HL-60 (cell line): Measurements from ENCODE around the gene RBM39.

Source experiments
- DNase-seq, 2 experiments: peaks; one replicate each; pipeline ENCODE4 v3.0.0-alpha.2; 2010 to 2020; ENCODE audit warnings: low read depth in 1 of 2, low spot score in 1 of 2
- H3K27ac ChIP-seq: fragments of 250-450 bp; sonication (Bioruptor Pico); replicated peaks from 2 replicates; pipeline ENCODE4 v1.5.1; 2020; ENCODE audit warnings: mild to moderate bottlenecking, moderate library complexity
- H3K27me3 ChIP-seq: fragments of 250-450 bp; sonication (Bioruptor Pico); 2 replicates; pipeline ENCODE4 v1.5.1; 2021; ENCODE audit warnings: mild to moderate bottlenecking, moderate library complexity; ENCODE audit not compliant: insufficient read depth, poor library complexity, severe bottlenecking
- H3K4me3 ChIP-seq: replicated peaks from 2 replicates; pipeline ENCODE4 v1.5.1; 2011; ENCODE audit warnings: mild to moderate bottlenecking, control low read depth, low read length; ENCODE audit not compliant: insufficient read depth
- CTCF ChIP-seq: IDR thresholded peaks from one replicate; pipeline ENCODE4 v1.5.1; 2011; ENCODE audit warnings: low read length, control low read depth, inconsistent platforms; ENCODE audit not compliant: insufficient read depth
- GABPA ChIP-seq: IDR thresholded peaks from 2 replicates; pipeline ENCODE4 v1.6.1; 2012; ENCODE audit warnings: low read depth
- POLR2AphosphoS5 ChIP-seq: IDR thresholded peaks from 2 replicates; pipeline ENCODE4 v1.6.1; 2012; ENCODE audit warnings: low read depth
- SPI1 ChIP-seq: IDR thresholded peaks from 2 replicates; pipeline ENCODE4 v1.6.1; 2012; ENCODE audit warnings: low read depth, mild to moderate bottlenecking, borderline replicate concordance
- TF ChIP-seq, protein P1 (sequence below): IDR thresholded peaks from 2 replicates; pipeline ENCODE4 v1.6.1; 2012; ENCODE audit warnings: low read depth; ENCODE audit not compliant: insufficient replicate concordance

The RBM39 gene

GRCh38 chr20:35739294-35740163, 2.5 kb downstream of the RBM39 start:
- Histone ChIP-seq H3K27me3 (no peaks in the 10 kb centered on the region), H3K27ac (peak overlapping the region; percentile 14; the same call in 1 of the 2 replicates), H3K4me3 (peak overlapping the region; percentile 74)
- TF ChIP-seq POLR2AphosphoS5 (no peak), SPI1 (no peak), CTCF (peak; percentile 15), GABPA (no peak)
- TF ChIP-seq, protein P1, sequence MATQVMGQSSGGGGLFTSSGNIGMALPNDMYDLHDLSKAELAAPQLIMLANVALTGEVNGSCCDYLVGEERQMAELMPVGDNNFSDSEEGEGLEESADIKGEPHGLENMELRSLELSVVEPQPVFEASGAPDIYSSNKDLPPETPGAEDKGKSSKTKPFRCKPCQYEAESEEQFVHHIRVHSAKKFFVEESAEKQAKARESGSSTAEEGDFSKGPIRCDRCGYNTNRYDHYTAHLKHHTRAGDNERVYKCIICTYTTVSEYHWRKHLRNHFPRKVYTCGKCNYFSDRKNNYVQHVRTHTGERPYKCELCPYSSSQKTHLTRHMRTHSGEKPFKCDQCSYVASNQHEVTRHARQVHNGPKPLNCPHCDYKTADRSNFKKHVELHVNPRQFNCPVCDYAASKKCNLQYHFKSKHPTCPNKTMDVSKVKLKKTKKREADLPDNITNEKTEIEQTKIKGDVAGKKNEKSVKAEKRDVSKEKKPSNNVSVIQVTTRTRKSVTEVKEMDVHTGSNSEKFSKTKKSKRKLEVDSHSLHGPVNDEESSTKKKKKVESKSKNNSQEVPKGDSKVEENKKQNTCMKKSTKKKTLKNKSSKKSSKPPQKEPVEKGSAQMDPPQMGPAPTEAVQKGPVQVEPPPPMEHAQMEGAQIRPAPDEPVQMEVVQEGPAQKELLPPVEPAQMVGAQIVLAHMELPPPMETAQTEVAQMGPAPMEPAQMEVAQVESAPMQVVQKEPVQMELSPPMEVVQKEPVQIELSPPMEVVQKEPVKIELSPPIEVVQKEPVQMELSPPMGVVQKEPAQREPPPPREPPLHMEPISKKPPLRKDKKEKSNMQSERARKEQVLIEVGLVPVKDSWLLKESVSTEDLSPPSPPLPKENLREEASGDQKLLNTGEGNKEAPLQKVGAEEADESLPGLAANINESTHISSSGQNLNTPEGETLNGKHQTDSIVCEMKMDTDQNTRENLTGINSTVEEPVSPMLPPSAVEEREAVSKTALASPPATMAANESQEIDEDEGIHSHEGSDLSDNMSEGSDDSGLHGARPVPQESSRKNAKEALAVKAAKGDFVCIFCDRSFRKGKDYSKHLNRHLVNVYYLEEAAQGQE: no peak
- no peak for DNase-seq

DNA sequence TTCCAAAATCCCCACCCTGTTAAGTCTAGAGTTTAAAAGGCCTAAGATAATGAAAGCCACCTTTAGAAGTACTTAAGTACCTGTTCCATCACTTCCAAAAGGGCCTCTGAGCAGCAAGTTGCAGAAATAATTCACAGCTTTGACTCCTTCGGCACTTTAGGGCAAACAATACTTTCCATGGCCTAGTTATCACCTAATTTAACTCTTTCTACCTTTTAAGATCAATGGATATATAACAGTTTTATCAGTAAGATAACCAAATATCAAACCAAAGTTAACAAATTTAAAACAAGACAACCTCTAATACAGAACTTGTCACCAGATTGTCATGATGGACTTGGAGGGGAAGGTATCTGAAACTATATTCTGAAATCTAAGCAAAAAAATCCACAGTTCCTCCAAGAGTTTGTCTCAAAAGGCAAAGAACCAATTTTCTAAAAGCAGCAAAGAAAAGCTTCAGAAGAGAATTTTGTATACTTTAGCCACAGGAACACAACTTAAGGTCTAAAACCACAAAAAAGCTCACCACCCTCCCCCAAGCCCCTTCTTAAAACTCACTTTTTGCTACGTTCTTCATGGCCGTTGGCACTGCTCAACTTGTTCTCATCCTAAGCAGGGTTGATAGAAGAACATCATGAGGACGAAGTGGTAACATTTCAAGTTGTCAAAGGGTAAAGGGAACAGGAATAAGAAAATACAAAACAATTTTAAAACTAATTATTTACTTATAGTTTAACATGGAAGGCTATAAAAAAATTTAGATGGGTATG, 3.5 kb downstream of the RBM39 start:
- Histone ChIP-seq H3K4me3 (no peak overlapping the region), H3K27ac (no peak overlapping the region), H3K27me3 (no peaks in the 10 kb centered on the region)
- TF ChIP-seq SPI1 (no peak), GABPA (no peak), POLR2AphosphoS5 (no peak), CTCF (no peak)
- TF ChIP-seq, protein P1: no peak
- no peak for DNase-seq

DNA sequence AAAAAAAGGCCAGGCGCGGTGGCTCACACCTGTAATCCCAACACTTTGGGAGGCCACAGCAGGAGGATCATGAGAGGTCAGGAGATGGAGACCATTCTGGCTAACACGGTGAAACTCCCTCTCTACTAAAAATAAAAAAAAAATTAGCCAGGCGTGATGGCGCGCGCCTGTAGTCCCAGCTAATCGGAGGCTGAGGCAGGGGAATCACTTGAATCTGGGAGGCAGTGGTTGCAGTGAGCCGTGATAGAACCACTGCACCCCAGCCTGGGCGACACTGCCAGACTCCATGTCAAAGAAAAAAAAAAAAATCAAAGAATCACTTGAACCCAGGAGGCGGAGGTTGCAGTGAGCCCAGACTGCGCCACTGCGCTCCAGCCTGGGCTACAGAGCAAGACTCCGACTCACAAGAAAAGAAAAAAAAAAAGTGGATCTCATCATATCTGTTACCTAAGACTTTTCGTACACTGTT, 4.2 kb downstream of the RBM39 start:
- Histone ChIP-seq H3K4me3 (no peak overlapping the region), H3K27me3 (no peaks in the 10 kb centered on the region), H3K27ac (no peak overlapping the region)
- TF ChIP-seq SPI1 (no peak), POLR2AphosphoS5 (no peak), GABPA (no peak), CTCF (no peak)
- TF ChIP-seq, protein P1: no peak
- no peak for DNase-seq
